GM18502 (cell line): ENCODE results near the gene COL20A1.
"Not testable (repeated sequence)": the region's sequence is repeated elsewhere in the genome, so short reads cannot be mapped to it uniquely, and the experiment has no call there.

Source experiments
- ATAC-seq: cut with Tn5 transposase; IDR thresholded peaks from one replicate; pipeline ENCODE4 v1.9.1; 2021; ENCODE audit warnings: mild to moderate bottlenecking; ENCODE audit not compliant: unreplicated experiment, poor library complexity

Gene COL20A1

GRCh38 chr20:63305933-63306672, 13.1 kb downstream of the COL20A1 start:
- not testable (repeated sequence) for ATAC-seq

- ATAC-seq: no peak
These were observed 13.9 kb downstream of the COL20A1 start for GRCh38 chr20:63306673-63307537.

- ATAC-seq: no peak
These were observed 14.7 kb downstream of the COL20A1 start for GRCh38 chr20:63307538-63308217.

GRCh38 chr20:63308218-63308911, 15.4 kb downstream of the COL20A1 start:
- ATAC-seq: no peak

- ATAC-seq: no peak
These were observed 16.5 kb downstream of the COL20A1 start for GRCh38 chr20:63309261-63310071.

- ATAC-seq: no peak
These were observed 17.4 kb downstream of the COL20A1 start for GRCh38 chr20:63310265-63310991.

GRCh38 chr20:63311186-63311832, 18.3 kb downstream of the COL20A1 start:
- ATAC-seq: no peak

GRCh38 chr20:63311833-63312243, 18.9 kb downstream of the COL20A1 start:
- no peak for ATAC-seq

GRCh38 chr20:63312273-63312672, 19.3 kb downstream of the COL20A1 start:
- ATAC-seq: no peak

GRCh38 chr20:63312690-63313348, 19.8 kb downstream of the COL20A1 start:
- ATAC-seq: no peak

GRCh38 chr20:63313349-63314014, 20.5 kb downstream of the COL20A1 start:
- no peak for ATAC-seq

- no peak for ATAC-seq
These were observed 21.1 kb downstream of the COL20A1 start for GRCh38 chr20:63314015-63314471.

GRCh38 chr20:63314566-63315239, 21.7 kb downstream of the COL20A1 start:
- no peak for ATAC-seq

- ATAC-seq: no peak
These were observed 22.3 kb downstream of the COL20A1 start for GRCh38 chr20:63315240-63315689.

- no peak for ATAC-seq
These were observed 22.9 kb downstream of the COL20A1 start for GRCh38 chr20:63315731-63316491.

- ATAC-seq: no peak
These were observed 23.5 kb downstream of the COL20A1 start for GRCh38 chr20:63316502-63316921.
